CD8-positive, alpha-beta memory T cell (primary cell): ENCODE data around the gene NAA35. TPM values are rescaled to one million over a fixed set of nuclear protein-coding genes. Genes with fewer than 3 reads are reported as not detected.
A peak's percentile ranks its signal among the peaks of the same experiment; 100 is the strongest.

Source experiments
- CTCF ChIA-PET: fragments of 350-600 bp; sonication (Branson Sonifier 250); formaldehyde crosslinking; loops from one replicate; lab custom pipeline; 2021; ENCODE audit warnings: antibody characterized with exemption; lab: Charles Lee
- POLR2A ChIA-PET: fragments of 350-600 bp; sonication (Branson Sonifier 250); formaldehyde crosslinking; loops from one replicate; lab custom pipeline; 2021; ENCODE audit warnings: antibody characterized with exemption; lab: Charles Lee
- DNase-seq, 5 donors: peaks; one replicate each; pipeline versions ENCODE4 v3.0.0 to v3.0.0-alpha.2; 2020 to 2022; ENCODE audit warnings: mixed read lengths in 1 of 5
- H3K27ac ChIP-seq: one replicate; pipeline ENCODE4 v1.7.0; 2013; ENCODE audit warnings: low read depth, mild to moderate bottlenecking, low read length, moderate library complexity
- H3K27me3 ChIP-seq: 2 replicates; pipeline ENCODE4 v1.7.0; 2013; ENCODE audit warnings: low read length, mild to moderate bottlenecking; ENCODE audit not compliant: insufficient read depth, poor library complexity, severe bottlenecking
- H3K36me3 ChIP-seq: 2 replicates; pipeline ENCODE4 v1.7.0; 2013; ENCODE audit warnings: mild to moderate bottlenecking, low read length, moderate library complexity; ENCODE audit not compliant: insufficient read depth
- H3K4me1 ChIP-seq: 2 replicates; pipeline ENCODE4 v1.7.0; 2013; ENCODE audit warnings: mild to moderate bottlenecking, low read length, moderate library complexity; ENCODE audit not compliant: insufficient read depth
- H3K4me3 ChIP-seq: 2 replicates; pipeline ENCODE4 v1.7.0; 2013; ENCODE audit warnings: mild to moderate bottlenecking, low read length
- H3K9me3 ChIP-seq: 2 replicates; pipeline ENCODE4 v1.7.0; 2013; ENCODE audit warnings: mild to moderate bottlenecking, low read length
- H3K27ac Mint-ChIP-seq, 8 donors: one replicate each; pipeline ENCODE4 v1.8.0; 2020 to 2021; ENCODE audit warnings: mixed read lengths in 8 of 8, mild to moderate bottlenecking in 6 of 8, inconsistent platforms in 3 of 8, moderate library complexity in 3 of 8
- H3K27me3 Mint-ChIP-seq, 2 donors: one replicate each; pipeline ENCODE4 v1.8.0; 2020 to 2021; ENCODE audit warnings: mixed read lengths in 2 of 2, mild to moderate bottlenecking in 1 of 2, moderate library complexity in 1 of 2
- H3K36me3 Mint-ChIP-seq, 3 donors: one replicate each; pipeline ENCODE4 v1.8.0; 2020 to 2021; ENCODE audit warnings: mixed read lengths in 3 of 3, inconsistent platforms in 1 of 3, mild to moderate bottlenecking in 1 of 3
- H3K4me1 Mint-ChIP-seq, 3 donors: one replicate each; pipeline ENCODE4 v1.8.0; 2020 to 2021; ENCODE audit warnings: mixed read lengths in 3 of 3, inconsistent platforms in 1 of 3, mild to moderate bottlenecking in 1 of 3
- H3K4me3 Mint-ChIP-seq, 7 donors: one replicate each; pipeline ENCODE4 v1.8.0; 2020 to 2021; ENCODE audit warnings: mixed read lengths in 7 of 7, mild to moderate bottlenecking in 6 of 7, moderate library complexity in 4 of 7, inconsistent platforms in 2 of 7
- H3K9me3 Mint-ChIP-seq, 5 donors: one replicate each; pipeline ENCODE4 v1.8.0; 2020 to 2022; ENCODE audit warnings: mixed read lengths in 5 of 5, mild to moderate bottlenecking in 3 of 5, moderate library complexity in 2 of 5, inconsistent platforms in 1 of 5
- polyA plus RNA-seq: library from polyadenylated mRNA; unstranded; fragments of 300-500 nt; fragmentation: Illumina TruSeq; gene quantifications from one replicate; pipeline ENCODE4 v1.2.3, GENCODE V29; 2021
- total RNA-seq, 2 experiments: library from RNA; stranded (reverse); gene quantifications; one replicate each; pipeline ENCODE4 v1.2.3, GENCODE V29; 2021

The NAA35 gene
- total and polyA plus RNA-seq, 3 experiments from 2014 or later, result 13.5 to 34.1 (median 32.8) TPM

DNA sequence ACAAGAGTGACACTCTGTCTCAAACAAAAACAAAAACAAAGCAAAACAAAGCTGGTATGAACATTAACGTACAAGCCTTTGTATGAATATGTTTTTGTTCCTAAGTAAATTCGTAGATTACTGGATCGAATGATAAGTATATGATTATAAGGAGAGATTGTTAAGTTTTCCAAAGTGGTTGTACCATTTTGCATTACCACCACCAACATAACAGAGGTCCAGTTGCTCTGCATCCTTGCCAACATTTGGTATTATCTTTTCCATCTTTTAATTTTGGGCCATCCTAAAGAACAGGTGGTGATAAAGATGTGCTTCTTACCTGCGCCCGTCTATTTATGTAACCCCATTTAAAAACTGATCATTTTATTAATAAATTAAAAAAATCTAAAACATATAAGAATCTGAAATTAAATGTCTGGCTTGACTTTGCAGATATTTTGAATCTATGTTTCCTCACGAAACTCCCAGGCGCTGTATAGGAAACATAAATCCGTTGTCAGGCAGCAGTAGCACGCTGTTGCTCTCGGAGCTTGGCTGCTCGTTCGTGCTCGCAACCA lies 593 bp upstream of the NAA35 start:
- peak overlapping the region; percentile 48 for H3K4me3 ChIP-seq
- Mint-ChIP-seq H3K27ac (peak overlapping the region; percentile 83 to 99 (median 96)), H3K27me3 (no peaks in the 10 kb centered on the region), H3K4me3 (peak overlapping the region in 5 of 7 donors; percentile 84 to 97 (median 91)), H3K4me1 (peaks cover 9 to 12% (median 12%) of the 10 kb centered on the region in 3 donors), H3K36me3 (peaks cover 0 to 11% (median 10%) of the 10 kb centered on the region in 3 donors), H3K9me3 (no peaks in the 10 kb centered on the region)
- no peak for DNase-seq
- no peaks in the 10 kb centered on the region for H3K9me3 ChIP-seq
- ChIA-PET CTCF (no interaction called here), POLR2A (interaction anchor here (1.0 to 1.2 kb wide), 3 partner anchors 12 to 1960 kb away, joined by 3 to 4 read pairs (median 4); partner anchors contain the start of genes AGTPBP1, HNRNPK and RMI1)
- no peaks in the 10 kb centered on the region for H3K36me3 ChIP-seq
- H3K27ac ChIP-seq, result peak overlapping the region; percentile 68
- no peaks in the 10 kb centered on the region for H3K27me3 ChIP-seq
- H3K4me1 ChIP-seq, result peaks cover 38% of the 10 kb centered on the region

DNA sequence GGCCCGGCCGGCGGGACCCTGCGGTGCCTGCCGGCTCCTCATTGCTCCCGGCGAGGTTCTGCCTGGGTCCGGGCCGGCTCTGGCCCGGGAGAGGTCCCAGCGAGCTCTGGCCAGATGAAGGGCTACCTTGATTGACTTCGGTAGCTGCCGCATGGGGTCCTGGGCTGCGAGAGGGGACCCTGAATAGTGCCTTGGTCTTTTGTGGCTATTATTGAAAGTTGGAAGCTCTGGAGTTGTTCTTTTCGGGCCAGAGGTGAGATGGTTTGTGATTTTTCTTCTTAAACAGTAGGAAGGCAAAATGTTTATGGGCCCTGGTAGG lies 635 bp downstream of the NAA35 start:
- ChIA-PET POLR2A (interaction anchor here (0.7 kb wide), 1 partner anchor 341 kb away, joined by 3 read pairs; the partner anchor contains the start of gene ISCA1), CTCF (interaction anchor here (1.3 kb wide), 1 partner anchor 1006 kb away, joined by 3 read pairs; the partner anchor contains the start of gene GAS1)
- Histone ChIP-seq H3K36me3 (no peaks in the 10 kb centered on the region), H3K4me1 (peaks cover 38% of the 10 kb centered on the region), H3K9me3 (no peaks in the 10 kb centered on the region), H3K27me3 (no peaks in the 10 kb centered on the region), H3K27ac (peak overlapping the region; percentile 68), H3K4me3 (peak overlapping the region; percentile 75)
- peak overlapping the region in 5 of 7 donors; percentile 88 to 98 (median 95) for H3K4me3 Mint-ChIP-seq
- H3K4me1 Mint-ChIP-seq, result peaks cover 11 to 17% (median 16%) of the 10 kb centered on the region in 3 donors
- H3K27me3 Mint-ChIP-seq, result no peaks in the 10 kb centered on the region
- peaks cover 0 to 18% (median 11%) of the 10 kb centered on the region in 3 donors for H3K36me3 Mint-ChIP-seq
- peak in 1 of 5 donors; percentile 1 for DNase-seq
- H3K27ac Mint-ChIP-seq, result peak overlapping the region in 3 of 8 donors; percentile 89 to 96 (median 93)
- H3K9me3 Mint-ChIP-seq, result no peaks in the 10 kb centered on the region

DNA sequence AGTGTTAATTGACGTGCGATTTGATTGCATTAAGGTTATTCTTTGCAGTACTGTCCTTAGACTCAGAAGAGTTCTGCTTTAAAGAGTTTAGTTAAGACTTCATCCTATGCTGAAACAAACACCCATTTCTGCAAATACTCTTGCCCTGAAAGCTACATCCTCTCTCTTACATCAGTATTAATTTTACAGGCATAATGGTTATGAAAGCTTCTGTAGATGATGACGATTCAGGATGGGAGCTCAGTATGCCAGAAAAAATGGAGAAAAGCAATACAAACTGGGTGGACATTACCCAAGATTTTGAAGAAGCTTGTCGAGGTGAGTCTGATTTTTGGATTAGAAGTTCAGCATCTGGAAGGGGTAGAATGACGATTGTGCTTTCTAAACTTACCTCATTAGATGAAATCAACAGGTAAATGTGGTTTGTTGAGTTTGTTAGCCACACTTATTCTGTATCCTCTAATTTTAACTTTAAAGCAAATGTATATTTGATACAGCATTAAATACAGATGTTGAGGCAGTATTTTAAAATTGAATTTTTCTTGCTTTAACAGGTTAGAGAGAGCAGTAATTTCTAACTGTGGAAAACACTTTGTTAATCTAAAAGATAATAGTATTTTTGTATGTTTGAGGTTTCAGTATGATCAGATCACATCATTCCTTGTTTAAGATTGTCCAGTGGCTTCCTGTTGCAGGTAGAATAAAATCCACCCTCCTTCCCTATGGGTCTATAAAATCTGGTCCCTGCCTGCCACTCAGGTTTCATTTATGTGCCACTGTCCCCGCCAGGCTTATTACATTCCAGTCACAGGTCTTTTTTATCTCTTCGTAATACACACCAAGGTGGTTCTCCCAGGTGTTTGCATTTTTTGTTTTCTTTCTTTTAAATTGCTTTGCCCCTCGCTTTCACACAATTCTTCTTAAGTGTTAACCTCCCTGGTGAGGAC lies 1.3 kb downstream of the NAA35 start:
- POLR2A ChIA-PET, result interaction anchor here (0.7 kb wide), 1 partner anchor 340 kb away, joined by 3 read pairs; the partner anchor contains the start of gene ISCA1
- Mint-ChIP-seq H3K27ac (peak overlapping the region in 3 of 8 donors; percentile 89 to 96 (median 93)), H3K4me1 (peaks cover 16 to 22% (median 22%) of the 10 kb centered on the region in 3 donors), H3K36me3 (peaks cover 0 to 24% (median 15%) of the 10 kb centered on the region in 3 donors), H3K4me3 (peak overlapping the region in 5 of 7 donors; percentile 88 to 98 (median 95)), H3K27me3 (no peaks in the 10 kb centered on the region), H3K9me3 (no peaks in the 10 kb centered on the region)
- peak overlapping the region; percentile 75 for H3K4me3 ChIP-seq
- peaks cover 38% of the 10 kb centered on the region for H3K4me1 ChIP-seq
- no peaks in the 10 kb centered on the region for H3K36me3 ChIP-seq
- peak overlapping the region; percentile 68 for H3K27ac ChIP-seq
- H3K27me3 ChIP-seq, result no peaks in the 10 kb centered on the region
- DNase-seq, result no peak
- no peaks in the 10 kb centered on the region for H3K9me3 ChIP-seq
- CTCF ChIA-PET, result interaction anchor here (1.3 kb wide), 1 partner anchor 1005 kb away, joined by 3 read pairs; the partner anchor contains the start of gene GAS1

DNA sequence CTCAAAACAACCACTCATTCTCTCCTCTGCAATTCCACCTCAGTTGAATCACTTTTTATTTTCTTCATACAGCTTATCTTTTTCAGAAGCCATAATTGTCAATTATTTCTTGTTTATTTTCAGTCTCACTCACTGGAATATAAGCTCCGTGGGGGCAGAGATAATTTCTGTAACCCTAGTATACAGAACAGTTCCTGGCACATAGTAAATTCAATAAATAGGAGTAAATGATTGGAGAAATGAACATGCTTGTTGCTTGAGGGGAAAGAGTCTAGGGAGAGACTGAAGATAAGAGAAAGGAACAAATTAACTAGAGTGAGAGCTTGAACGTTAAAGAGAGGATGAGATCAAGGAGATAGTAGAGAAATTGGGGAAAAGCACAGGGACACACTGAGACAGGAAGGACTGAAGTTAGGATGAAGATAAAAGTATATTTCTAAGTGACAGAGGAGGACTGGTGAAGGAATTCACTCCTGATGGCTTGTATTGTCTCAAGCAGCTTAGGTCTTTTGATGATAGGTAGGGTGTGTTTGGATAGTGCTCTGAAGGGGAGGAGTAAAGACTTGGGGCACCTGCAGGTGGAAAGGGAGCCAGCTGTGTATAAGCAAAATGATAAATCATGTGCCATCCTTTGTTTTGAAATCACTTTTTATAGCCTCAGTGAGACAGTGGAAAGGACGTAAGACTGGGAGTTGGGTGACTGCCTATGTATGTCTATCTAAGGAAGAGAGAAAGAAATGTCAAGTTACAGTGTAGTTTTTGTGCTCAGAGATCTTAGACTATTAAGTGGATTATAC lies 2.2 kb downstream of the NAA35 start:
- Mint-ChIP-seq H3K27ac (no peak overlapping the region), H3K4me3 (no peak overlapping the region), H3K4me1 (peaks cover 20 to 31% (median 28%) of the 10 kb centered on the region in 3 donors), H3K36me3 (peaks cover 0 to 33% (median 18%) of the 10 kb centered on the region in 3 donors), H3K27me3 (no peaks in the 10 kb centered on the region), H3K9me3 (no peaks in the 10 kb centered on the region)
- Histone ChIP-seq H3K36me3 (no peaks in the 10 kb centered on the region), H3K4me1 (peaks cover 38% of the 10 kb centered on the region), H3K27ac (no peak overlapping the region), H3K27me3 (no peaks in the 10 kb centered on the region), H3K4me3 (no peak overlapping the region), H3K9me3 (no peaks in the 10 kb centered on the region)
- no peak for DNase-seq
- ChIA-PET CTCF (no interaction called here), POLR2A (no interaction called here)

DNA sequence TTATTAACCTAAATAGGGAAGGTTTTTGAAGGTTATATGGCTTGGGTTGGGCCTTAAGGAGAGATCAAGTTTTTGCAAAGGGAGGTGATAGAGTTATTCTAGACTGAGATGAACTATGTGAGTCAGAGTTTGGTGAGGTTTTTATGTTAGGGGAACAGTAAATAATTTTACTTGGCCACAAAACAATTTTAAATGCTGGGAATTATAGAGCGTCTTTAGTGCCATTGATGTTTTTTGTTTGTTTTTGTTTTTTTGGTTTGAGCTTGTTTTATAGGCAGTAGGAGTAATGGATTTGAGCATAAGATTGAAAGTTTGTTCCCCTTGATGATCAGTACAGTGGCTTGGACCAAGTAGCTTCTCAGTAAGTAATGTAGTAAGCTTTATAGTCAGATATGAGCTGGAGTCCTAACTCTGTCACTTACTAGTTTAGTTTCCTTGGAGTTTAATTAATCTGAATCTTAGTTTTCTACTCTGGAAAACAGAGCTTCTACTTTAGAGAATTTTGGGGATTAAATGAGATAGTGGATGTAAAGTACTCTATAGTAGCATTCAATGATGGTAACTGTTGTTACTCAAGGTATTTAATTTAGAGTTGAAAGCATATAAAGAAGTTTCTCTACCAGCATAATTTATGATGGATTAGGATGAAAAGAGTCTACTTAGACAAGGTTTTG lies 2.9 kb downstream of the NAA35 start:
- no peaks in the 10 kb centered on the region for H3K36me3 ChIP-seq
- H3K27ac Mint-ChIP-seq, result peak overlapping the region in 4 of 8 donors; percentile 5 to 72 (median 44)
- no peaks in the 10 kb centered on the region for H3K27me3 Mint-ChIP-seq

DNA sequence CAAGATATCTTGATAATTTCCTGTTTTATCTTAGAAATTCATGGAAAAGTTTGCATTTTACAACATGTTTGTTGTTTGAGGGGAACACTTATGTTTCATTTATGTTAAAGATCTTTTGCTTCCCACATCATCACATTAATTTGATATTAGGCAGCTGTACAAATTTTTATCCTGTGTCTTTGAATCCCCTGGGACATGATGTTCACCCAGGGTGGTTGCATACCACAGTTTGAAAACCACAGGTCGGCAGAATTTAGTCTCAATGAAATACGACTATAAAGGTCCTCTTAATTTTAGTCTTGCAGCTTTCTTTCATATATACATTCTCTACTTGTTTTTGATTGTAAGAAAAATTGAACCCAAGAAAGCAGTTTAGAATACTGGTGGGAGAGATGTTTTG lies 3.7 kb downstream of the NAA35 start:
- no peak for DNase-seq
- Mint-ChIP-seq H3K9me3 (no peaks in the 10 kb centered on the region), H3K27ac (peak overlapping the region in 4 of 8 donors; percentile 18 to 72 (median 66)), H3K36me3 (peaks cover 4 to 44% (median 26%) of the 10 kb centered on the region in 3 donors), H3K27me3 (no peaks in the 10 kb centered on the region), H3K4me3 (peak overlapping the region in 1 of 7 donors; percentile 57), H3K4me1 (peaks cover 27 to 41% (median 41%) of the 10 kb centered on the region in 3 donors)
- Histone ChIP-seq H3K9me3 (no peaks in the 10 kb centered on the region), H3K4me3 (no peak overlapping the region), H3K36me3 (no peaks in the 10 kb centered on the region), H3K27me3 (no peaks in the 10 kb centered on the region), H3K4me1 (peaks cover 37% of the 10 kb centered on the region), H3K27ac (no peak overlapping the region)
- ChIA-PET CTCF (no interaction called here), POLR2A (no interaction called here)

More for the DNA sequence above, 2.9 kb downstream of the NAA35 start:
- no peak overlapping the region for H3K27ac ChIP-seq
- Mint-ChIP-seq H3K36me3 (peaks cover 0 to 38% (median 22%) of the 10 kb centered on the region in 3 donors), H3K4me1 (peaks cover 25 to 36% (median 34%) of the 10 kb centered on the region in 3 donors), H3K4me3 (no peak overlapping the region), H3K9me3 (no peaks in the 10 kb centered on the region)
- ChIA-PET CTCF (no interaction called here), POLR2A (no interaction called here)
- no peaks in the 10 kb centered on the region for H3K27me3 ChIP-seq
- H3K4me1 ChIP-seq, result peaks cover 38% of the 10 kb centered on the region
- DNase-seq, result no peak
- H3K9me3 ChIP-seq, result no peaks in the 10 kb centered on the region
- no peak overlapping the region for H3K4me3 ChIP-seq
